Measurements from ENCODE around the gene IL1RAPL1.

IL1RAPL1 gene

DNA sequence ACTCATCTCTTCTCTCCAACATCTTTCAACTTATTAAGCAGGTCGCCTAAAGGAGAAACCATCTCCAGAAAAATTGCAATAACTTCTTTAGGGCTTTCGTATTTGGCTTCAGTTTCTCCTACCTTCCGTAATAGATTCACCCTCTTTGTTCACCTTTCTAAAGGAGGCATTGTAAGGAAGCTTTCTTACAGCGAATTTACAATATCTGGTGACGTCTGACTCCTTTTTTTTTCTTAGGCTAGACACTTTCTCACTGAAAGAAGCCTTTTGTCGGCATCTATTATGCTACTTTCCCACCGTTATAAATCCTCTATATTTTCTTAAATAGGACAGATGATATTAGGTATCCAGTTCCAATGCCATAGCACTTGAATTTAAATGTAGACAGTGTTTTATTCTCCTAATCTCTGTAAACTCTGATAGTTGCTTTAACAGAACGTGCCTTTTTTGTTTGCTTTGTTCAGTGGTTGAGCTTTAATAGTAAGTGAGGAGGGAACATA, 302.4 kb downstream of the IL1RAPL1 start:
- Mint-ChIP-seq H3K27ac (no peak overlapping the region), H3K36me3 (ENCODE audit: low read depth) (no peaks in the 10 kb centered on the region), H3K9me3 (no peaks in the 10 kb centered on the region), H3K4me3 (no peak overlapping the region), H3K27me3 (ENCODE audit: low read depth) (no peaks in the 10 kb centered on the region), H3K4me1 (ENCODE audit: low read depth) (no peaks in the 10 kb centered on the region)

GRCh38 chrX:28901637-28902036, 314.4 kb downstream of the IL1RAPL1 start:
- Mint-ChIP-seq H3K27me3 (ENCODE audit: low read depth) (no peaks in the 10 kb centered on the region), H3K36me3 (ENCODE audit: low read depth) (no peaks in the 10 kb centered on the region), H3K4me3 (no peak overlapping the region), H3K4me1 (ENCODE audit: low read depth) (no peaks in the 10 kb centered on the region), H3K9me3 (peaks cover 7% of the 10 kb centered on the region), H3K27ac (no peak overlapping the region)

GRCh38 chrX:28910487-28910886, 323.2 kb downstream of the IL1RAPL1 start:
- Mint-ChIP-seq H3K9me3 (no peaks in the 10 kb centered on the region), H3K27ac (no peak overlapping the region), H3K4me3 (no peak overlapping the region), H3K4me1 (ENCODE audit: low read depth) (no peaks in the 10 kb centered on the region), H3K27me3 (ENCODE audit: low read depth) (no peaks in the 10 kb centered on the region), H3K36me3 (ENCODE audit: low read depth) (no peaks in the 10 kb centered on the region)

GRCh38 chrX:28920153-28920943, 333.1 kb downstream of the IL1RAPL1 start:
- Mint-ChIP-seq H3K27ac (no peak overlapping the region), H3K27me3 (ENCODE audit: low read depth) (no peaks in the 10 kb centered on the region), H3K4me1 (ENCODE audit: low read depth) (no peaks in the 10 kb centered on the region), H3K9me3 (no peaks in the 10 kb centered on the region), H3K4me3 (no peak overlapping the region), H3K36me3 (ENCODE audit: low read depth) (no peaks in the 10 kb centered on the region)

- Mint-ChIP-seq H3K4me1 (ENCODE audit: low read depth) (no peaks in the 10 kb centered on the region), H3K27ac (no peak overlapping the region), H3K9me3 (no peaks in the 10 kb centered on the region), H3K36me3 (ENCODE audit: low read depth) (no peaks in the 10 kb centered on the region), H3K27me3 (ENCODE audit: low read depth) (no peaks in the 10 kb centered on the region), H3K4me3 (no peak overlapping the region)
Observed at GRCh38 chrX:28922106-28922505, 334.9 kb downstream of the IL1RAPL1 start.

DNA sequence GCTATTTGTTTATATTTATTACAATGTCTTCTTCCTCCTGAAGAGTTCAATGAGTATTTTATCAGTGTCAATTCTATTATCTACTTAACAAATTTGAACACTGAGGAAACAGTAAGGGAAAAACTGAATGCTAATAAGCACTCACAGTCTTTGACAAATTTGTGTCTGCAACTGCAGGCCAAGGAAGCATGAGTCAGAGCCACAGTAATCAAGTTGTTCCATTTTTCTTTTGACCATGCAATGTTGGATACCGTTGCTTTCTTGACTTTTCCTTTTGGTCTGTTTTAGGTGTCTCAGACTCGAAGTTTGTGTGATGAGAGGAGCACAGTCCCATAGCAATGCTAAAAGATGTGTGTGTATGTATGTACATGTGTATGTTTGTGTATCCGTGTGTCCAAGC, 359.6 kb downstream of the IL1RAPL1 start:
- Mint-ChIP-seq H3K4me3 (no peak overlapping the region), H3K36me3 (ENCODE audit: low read depth) (no peaks in the 10 kb centered on the region), H3K9me3 (peaks cover 8% of the 10 kb centered on the region), H3K27ac (no peak overlapping the region), H3K27me3 (ENCODE audit: low read depth) (no peaks in the 10 kb centered on the region), H3K4me1 (ENCODE audit: low read depth) (no peaks in the 10 kb centered on the region)

DNA sequence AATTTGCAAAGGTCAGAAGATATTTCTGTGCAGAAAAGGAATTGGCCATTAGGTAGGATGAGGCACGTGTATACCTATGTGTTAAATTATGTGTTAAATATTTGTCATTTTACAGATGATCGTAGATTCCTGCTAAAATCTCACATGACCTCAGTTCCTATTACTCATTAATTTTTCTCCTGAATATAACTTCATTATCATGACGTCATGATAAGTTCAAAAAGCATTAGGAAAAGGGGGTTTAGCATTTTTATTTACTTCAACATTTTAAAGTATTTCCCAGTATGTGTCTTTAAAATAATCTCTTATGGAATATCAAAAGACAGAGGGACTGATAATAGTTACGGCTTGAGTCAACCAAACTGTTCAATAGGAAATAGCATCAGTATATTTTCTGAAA, 372.8 kb downstream of the IL1RAPL1 start:
- H3K36me3 Mint-ChIP-seq (ENCODE audit: low read depth), result no peaks in the 10 kb centered on the region
- H3K4me1 Mint-ChIP-seq (ENCODE audit: low read depth), result no peaks in the 10 kb centered on the region
- H3K27me3 Mint-ChIP-seq (ENCODE audit: low read depth), result no peaks in the 10 kb centered on the region
- H3K9me3 Mint-ChIP-seq, result peaks cover 3% of the 10 kb centered on the region
- no peak overlapping the region for H3K4me3 Mint-ChIP-seq
- H3K27ac Mint-ChIP-seq, result no peak overlapping the region

DNA sequence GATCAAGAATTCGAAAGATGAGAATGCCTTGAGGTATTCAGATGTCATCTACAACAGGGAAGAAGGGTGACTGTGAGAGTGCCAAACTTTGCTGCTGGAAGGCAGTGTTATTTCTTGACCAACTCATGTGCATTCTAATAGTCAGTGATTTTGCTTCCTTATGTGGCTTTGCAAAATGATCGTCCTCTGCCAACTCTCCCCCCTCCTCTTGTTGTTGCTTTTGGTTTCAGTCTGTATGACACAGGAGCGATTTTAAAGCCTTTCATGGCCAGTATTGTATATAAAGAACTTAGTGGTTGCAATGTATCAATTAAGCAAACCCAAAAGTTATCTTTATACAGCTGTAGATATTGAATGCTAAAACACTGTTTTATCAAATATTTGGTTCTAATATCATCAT, 379.1 kb downstream of the IL1RAPL1 start:
- Mint-ChIP-seq H3K4me3 (no peak overlapping the region), H3K27me3 (ENCODE audit: low read depth) (no peaks in the 10 kb centered on the region), H3K27ac (no peak overlapping the region), H3K9me3 (no peaks in the 10 kb centered on the region), H3K36me3 (ENCODE audit: low read depth) (no peaks in the 10 kb centered on the region), H3K4me1 (ENCODE audit: low read depth) (no peaks in the 10 kb centered on the region)

- Mint-ChIP-seq H3K4me1 (ENCODE audit: low read depth) (no peaks in the 10 kb centered on the region), H3K27me3 (ENCODE audit: low read depth) (no peaks in the 10 kb centered on the region), H3K27ac (no peak overlapping the region), H3K9me3 (peaks cover 4% of the 10 kb centered on the region), H3K36me3 (ENCODE audit: low read depth) (no peaks in the 10 kb centered on the region), H3K4me3 (no peak overlapping the region)
Observed at GRCh38 chrX:28969126-28969525, 381.9 kb downstream of the IL1RAPL1 start.

- Mint-ChIP-seq H3K9me3 (peaks cover 9% of the 10 kb centered on the region), H3K27me3 (ENCODE audit: low read depth) (no peaks in the 10 kb centered on the region), H3K4me3 (no peak overlapping the region), H3K4me1 (ENCODE audit: low read depth) (no peaks in the 10 kb centered on the region), H3K27ac (no peak overlapping the region), H3K36me3 (ENCODE audit: low read depth) (no peaks in the 10 kb centered on the region)
Observed at GRCh38 chrX:28979877-28980276, 392.6 kb downstream of the IL1RAPL1 start.

DNA sequence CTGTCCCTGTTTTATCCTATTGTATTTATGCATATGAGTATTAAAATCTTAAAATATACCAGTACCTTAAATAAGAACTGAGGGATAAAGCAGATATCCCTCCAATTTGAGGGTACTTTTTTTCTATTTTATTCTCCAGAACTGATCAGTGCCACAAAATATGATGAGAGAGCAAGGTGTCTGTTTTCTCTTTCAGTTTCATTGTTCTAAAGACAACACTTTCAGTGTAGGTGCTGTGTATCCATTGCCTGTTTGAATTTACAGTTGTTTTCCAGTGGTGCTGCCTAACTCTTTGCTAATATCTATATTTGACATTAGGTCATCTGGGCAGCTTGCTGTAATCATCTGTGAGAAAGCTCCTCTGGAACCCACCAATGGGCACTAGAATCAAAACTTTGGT, 394.7 kb downstream of the IL1RAPL1 start:
- Mint-ChIP-seq H3K9me3 (peaks cover 9% of the 10 kb centered on the region), H3K27me3 (ENCODE audit: low read depth) (no peaks in the 10 kb centered on the region), H3K36me3 (ENCODE audit: low read depth) (no peaks in the 10 kb centered on the region), H3K27ac (no peak overlapping the region), H3K4me1 (ENCODE audit: low read depth) (no peaks in the 10 kb centered on the region), H3K4me3 (no peak overlapping the region)

DNA sequence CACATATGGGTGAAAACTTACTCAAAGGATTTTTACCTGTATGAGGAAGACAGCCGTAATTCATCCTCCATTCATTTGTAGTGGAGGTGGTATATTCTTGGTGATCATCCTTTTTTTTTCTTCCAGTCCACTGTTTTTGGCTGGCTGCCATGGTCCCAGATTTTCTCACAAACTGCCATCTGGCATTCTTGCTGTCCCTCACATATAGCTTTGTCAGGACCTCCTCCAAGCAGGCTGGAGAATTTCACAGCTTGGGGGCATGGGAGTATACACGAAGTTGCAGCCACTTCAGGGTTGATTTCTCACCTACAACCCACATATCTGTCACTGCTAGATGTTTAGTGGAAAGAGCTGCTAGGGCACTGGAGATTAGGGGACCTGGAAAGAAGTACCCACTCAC, 401.0 kb downstream of the IL1RAPL1 start:
- Mint-ChIP-seq H3K36me3 (ENCODE audit: low read depth) (no peaks in the 10 kb centered on the region), H3K27ac (no peak overlapping the region), H3K4me3 (no peak overlapping the region), H3K9me3 (peaks cover 5% of the 10 kb centered on the region), H3K27me3 (ENCODE audit: low read depth) (no peaks in the 10 kb centered on the region), H3K4me1 (ENCODE audit: low read depth) (no peaks in the 10 kb centered on the region)

- H3K4me3 Mint-ChIP-seq, result no peak overlapping the region
- peaks cover 8% of the 10 kb centered on the region for H3K9me3 Mint-ChIP-seq
- no peaks in the 10 kb centered on the region for H3K4me1 Mint-ChIP-seq (ENCODE audit: low read depth)
- no peaks in the 10 kb centered on the region for H3K27me3 Mint-ChIP-seq (ENCODE audit: low read depth)
- no peaks in the 10 kb centered on the region for H3K36me3 Mint-ChIP-seq (ENCODE audit: low read depth)
- H3K27ac Mint-ChIP-seq, result no peak overlapping the region
Observed at GRCh38 chrX:28997706-28998463, 410.6 kb downstream of the IL1RAPL1 start.

DNA sequence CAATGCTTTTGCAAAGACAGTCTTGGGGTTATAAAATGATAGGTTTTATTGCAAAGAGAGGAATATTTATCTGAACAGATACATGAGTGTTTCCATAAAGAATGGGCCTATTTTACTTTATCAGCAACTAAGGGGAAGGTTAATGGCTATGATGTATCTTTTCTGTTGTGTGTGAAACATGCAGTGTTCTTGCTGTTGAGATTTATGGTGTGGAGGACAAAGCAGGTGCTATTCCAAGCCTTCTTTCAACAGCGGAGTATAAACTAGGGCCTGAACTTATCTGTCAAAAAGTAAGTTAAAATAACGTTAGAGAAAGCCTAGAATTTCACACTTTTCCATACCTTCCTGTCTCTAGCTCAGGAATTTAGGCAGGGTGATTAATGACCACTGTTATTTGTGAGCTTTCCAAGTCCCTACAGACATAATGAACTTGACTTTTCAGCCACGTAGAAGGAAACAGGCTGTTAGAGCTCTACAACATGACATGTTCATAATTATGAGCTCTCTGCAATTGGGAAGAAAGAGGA, 411.4 kb downstream of the IL1RAPL1 start:
- no peaks in the 10 kb centered on the region for H3K4me1 Mint-ChIP-seq (ENCODE audit: low read depth)
- peaks cover 8% of the 10 kb centered on the region for H3K9me3 Mint-ChIP-seq
- no peaks in the 10 kb centered on the region for H3K36me3 Mint-ChIP-seq (ENCODE audit: low read depth)
- no peak overlapping the region for H3K27ac Mint-ChIP-seq
- no peak overlapping the region for H3K4me3 Mint-ChIP-seq
- no peaks in the 10 kb centered on the region for H3K27me3 Mint-ChIP-seq (ENCODE audit: low read depth)

DNA sequence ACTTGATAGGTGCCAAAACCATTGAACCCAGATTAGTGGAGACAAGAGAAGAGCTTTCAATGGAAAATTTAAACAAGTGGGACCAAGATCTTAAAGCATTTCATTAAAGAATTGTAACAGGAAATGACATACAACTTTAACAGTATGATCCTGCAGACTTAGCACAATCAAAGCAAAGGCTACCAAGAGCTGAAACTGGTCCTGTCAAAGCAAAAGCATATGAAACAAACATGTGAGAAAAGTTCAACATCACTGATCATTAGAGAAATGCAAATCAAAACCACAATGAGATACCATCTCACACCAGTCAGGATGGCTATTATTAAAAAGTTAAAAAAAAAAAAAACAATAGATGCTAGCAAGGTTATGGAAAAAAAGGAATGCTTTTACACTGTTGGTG, 425.6 kb downstream of the IL1RAPL1 start:
- Mint-ChIP-seq H3K9me3 (no peaks in the 10 kb centered on the region), H3K27ac (no peak overlapping the region), H3K4me3 (no peak overlapping the region), H3K27me3 (ENCODE audit: low read depth) (no peaks in the 10 kb centered on the region), H3K4me1 (ENCODE audit: low read depth) (no peaks in the 10 kb centered on the region), H3K36me3 (ENCODE audit: low read depth) (no peaks in the 10 kb centered on the region)
